Activated B cell treated with CpG ODN at 0.5 μM for 24 hours (primary cell): ENCODE measurements around the gene STXBP6. TPM values are rescaled to one million over a fixed set of nuclear protein-coding genes. Genes with fewer than 3 reads are reported as not detected.

Experiments
- ATAC-seq: fragments of 200-7000 bp; cut with Tn5 transposase; one replicate; pipeline ENCODE4 v1.10.0; 2021; ENCODE audit warnings: low read depth, mild to moderate bottlenecking, moderate library complexity
- CTCF ChIA-PET: fragments of 350-600 bp; sonication (Branson Sonifier 250); formaldehyde crosslinking; loops from one replicate; lab custom pipeline; 2021; ENCODE audit warnings: antibody characterized with exemption; lab: Charles Lee
- POLR2A ChIA-PET: fragments of 350-600 bp; sonication (Branson Sonifier 250); formaldehyde crosslinking; loops from one replicate; lab custom pipeline; 2021; ENCODE audit warnings: antibody characterized with exemption; lab: Charles Lee
- DNase-seq: peaks from one replicate; pipeline ENCODE4 v3.0.0; 2022
- H3K27ac Mint-ChIP-seq: one replicate; pipeline ENCODE4 v1.8.0; 2020; ENCODE audit warnings: mixed read lengths
- H3K27me3 Mint-ChIP-seq: one replicate; pipeline ENCODE4 v1.8.0; 2021; ENCODE audit warnings: mixed read lengths
- H3K36me3 Mint-ChIP-seq: one replicate; pipeline ENCODE4 v1.8.0; 2021; ENCODE audit warnings: low read depth, mixed read lengths
- H3K4me1 Mint-ChIP-seq: one replicate; pipeline ENCODE4 v1.8.0; 2021; ENCODE audit warnings: mixed read lengths
- H3K4me3 Mint-ChIP-seq: one replicate; pipeline ENCODE4 v1.8.0; 2020; ENCODE audit warnings: mild to moderate bottlenecking, mixed read lengths
- H3K9me3 Mint-ChIP-seq: one replicate; pipeline ENCODE4 v1.8.0; 2020; ENCODE audit warnings: mixed read lengths
- intact Hi-C: fragments of 100-400 bp; cut with micrococcal nuclease; formaldehyde crosslinking; loops from one replicate; pipeline ENCODE4 v1.15.1; 2024
- total RNA-seq: library from RNA; stranded (reverse); gene quantifications from 2 replicates; pipeline ENCODE4 v1.2.3, GENCODE V29; 2022
- TF ChIP-seq, protein P1 (sequence below): fragments of 200-600 bp; IDR thresholded peaks from one replicate; pipeline ENCODE4 v1.8.0; 2022; ENCODE audit warnings: antibody characterized with exemption, mild to moderate bottlenecking

STXBP6 gene
- total RNA-seq, 1 donor from 2014 or later: 0.22 TPM

GRCh38 chr14:25015761-25016160 lies 34.2 kb downstream of the STXBP6 start:
- no peak for ATAC-seq
- Mint-ChIP-seq H3K4me1 (no peaks in the 10 kb centered on the region), H3K36me3 (no peaks in the 10 kb centered on the region), H3K27me3 (peaks cover 3% of the 10 kb centered on the region), H3K27ac (no peak overlapping the region), H3K9me3 (no peaks in the 10 kb centered on the region), H3K4me3 (no peak overlapping the region)
- ChIA-PET POLR2A (no interaction called here), CTCF (no interaction called here)
- no peak for DNase-seq
- TF ChIP-seq, protein P1, sequence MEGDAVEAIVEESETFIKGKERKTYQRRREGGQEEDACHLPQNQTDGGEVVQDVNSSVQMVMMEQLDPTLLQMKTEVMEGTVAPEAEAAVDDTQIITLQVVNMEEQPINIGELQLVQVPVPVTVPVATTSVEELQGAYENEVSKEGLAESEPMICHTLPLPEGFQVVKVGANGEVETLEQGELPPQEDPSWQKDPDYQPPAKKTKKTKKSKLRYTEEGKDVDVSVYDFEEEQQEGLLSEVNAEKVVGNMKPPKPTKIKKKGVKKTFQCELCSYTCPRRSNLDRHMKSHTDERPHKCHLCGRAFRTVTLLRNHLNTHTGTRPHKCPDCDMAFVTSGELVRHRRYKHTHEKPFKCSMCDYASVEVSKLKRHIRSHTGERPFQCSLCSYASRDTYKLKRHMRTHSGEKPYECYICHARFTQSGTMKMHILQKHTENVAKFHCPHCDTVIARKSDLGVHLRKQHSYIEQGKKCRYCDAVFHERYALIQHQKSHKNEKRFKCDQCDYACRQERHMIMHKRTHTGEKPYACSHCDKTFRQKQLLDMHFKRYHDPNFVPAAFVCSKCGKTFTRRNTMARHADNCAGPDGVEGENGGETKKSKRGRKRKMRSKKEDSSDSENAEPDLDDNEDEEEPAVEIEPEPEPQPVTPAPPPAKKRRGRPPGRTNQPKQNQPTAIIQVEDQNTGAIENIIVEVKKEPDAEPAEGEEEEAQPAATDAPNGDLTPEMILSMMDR: no peak
- intact Hi-C loops: no loop called here

DNA sequence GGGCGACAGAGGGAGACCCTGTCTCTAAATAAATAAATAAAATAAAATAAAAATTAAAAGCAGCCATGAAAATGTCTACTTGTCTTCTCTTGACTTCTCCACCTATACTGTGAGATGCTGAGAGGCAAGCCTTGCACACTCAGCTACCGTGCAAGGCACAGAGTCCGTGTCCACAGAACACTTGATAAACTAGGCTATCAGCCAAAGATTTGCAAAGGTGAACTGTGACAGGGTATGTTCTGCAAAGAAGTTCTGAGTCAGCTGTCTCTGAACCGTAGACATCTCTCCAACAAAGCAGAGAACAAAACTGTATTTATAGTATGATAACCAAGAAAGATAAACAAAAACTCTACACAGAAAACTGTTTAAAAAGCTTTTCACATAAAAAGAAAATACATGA lies 35.5 kb downstream of the STXBP6 start:
- no peaks in the 10 kb centered on the region for H3K9me3 Mint-ChIP-seq
- POLR2A ChIA-PET: no interaction called here
- ATAC-seq: no peak
- peaks cover 7% of the 10 kb centered on the region for H3K27me3 Mint-ChIP-seq
- H3K36me3 Mint-ChIP-seq: no peaks in the 10 kb centered on the region
- no peak overlapping the region for H3K27ac Mint-ChIP-seq
- CTCF ChIA-PET: no interaction called here
- no peaks in the 10 kb centered on the region for H3K4me1 Mint-ChIP-seq
- H3K4me3 Mint-ChIP-seq: no peak overlapping the region
- intact Hi-C loops: no loop called here
- DNase-seq: no peak
- TF ChIP-seq, protein P1: no peak

DNA sequence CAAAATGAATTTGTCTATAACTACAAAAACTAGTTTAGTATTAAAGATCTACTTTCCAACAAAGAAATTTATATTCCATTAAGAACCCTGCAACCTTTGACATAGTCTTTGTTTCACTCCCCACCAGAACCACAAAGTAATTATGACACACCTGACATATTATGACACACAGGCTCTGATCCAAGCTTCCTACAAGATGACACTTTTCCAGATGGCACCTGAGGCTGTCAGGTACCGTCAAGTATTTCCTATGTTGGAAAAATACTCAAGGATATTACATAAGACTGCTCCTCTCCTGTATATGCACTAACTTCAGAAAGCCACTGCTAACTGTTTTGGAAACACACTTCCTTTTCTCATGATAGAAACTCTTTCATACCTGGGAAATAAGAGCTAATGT lies 38.9 kb downstream of the STXBP6 start:
- no peaks in the 10 kb centered on the region for H3K9me3 Mint-ChIP-seq
- ChIA-PET CTCF (no interaction called here), POLR2A (no interaction called here)
- H3K4me3 Mint-ChIP-seq: no peak overlapping the region
- TF ChIP-seq, protein P1: no peak
- no peak for DNase-seq
- H3K4me1 Mint-ChIP-seq: no peaks in the 10 kb centered on the region
- intact Hi-C loops: no loop called here
- no peak overlapping the region for H3K27ac Mint-ChIP-seq
- no peak for ATAC-seq
- H3K36me3 Mint-ChIP-seq: no peaks in the 10 kb centered on the region
- H3K27me3 Mint-ChIP-seq: peaks cover 13% of the 10 kb centered on the region

DNA sequence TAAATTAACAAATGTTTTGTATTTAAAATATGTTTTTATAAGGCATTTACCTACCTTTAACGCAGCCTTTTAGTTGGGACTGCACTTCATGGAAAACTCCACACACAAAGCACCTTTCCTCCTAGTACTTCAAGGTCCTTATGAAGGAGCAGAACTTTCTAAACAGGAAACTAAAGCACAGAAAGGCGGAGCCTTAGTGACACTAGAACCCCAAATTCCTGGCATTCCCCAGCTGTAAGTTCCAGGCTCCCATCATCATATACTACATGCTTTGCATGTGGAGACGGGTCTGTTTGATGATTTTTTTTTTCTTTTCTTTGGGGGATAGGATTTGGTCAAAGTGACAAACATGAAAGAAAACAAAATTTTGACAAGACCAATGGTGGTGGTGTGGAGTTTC lies 39.5 kb downstream of the STXBP6 start:
- Mint-ChIP-seq H3K36me3 (no peaks in the 10 kb centered on the region), H3K4me1 (no peaks in the 10 kb centered on the region), H3K9me3 (no peaks in the 10 kb centered on the region), H3K27me3 (peaks cover 13% of the 10 kb centered on the region), H3K4me3 (no peak overlapping the region), H3K27ac (no peak overlapping the region)
- POLR2A ChIA-PET: no interaction called here
- intact Hi-C loops: no loop called here
- CTCF ChIA-PET: no interaction called here
- ATAC-seq (no peak), DNase-seq (no peak)
- TF ChIP-seq, protein P1: no peak

GRCh38 chr14:25009891-25010290 lies 40.1 kb downstream of the STXBP6 start:
- no peaks in the 10 kb centered on the region for H3K36me3 Mint-ChIP-seq
- intact Hi-C loops: no loop called here
- ATAC-seq (no peak), DNase-seq (no peak)
- TF ChIP-seq, protein P1: no peak
- no peaks in the 10 kb centered on the region for H3K9me3 Mint-ChIP-seq
- CTCF ChIA-PET: no interaction called here
- peaks cover 13% of the 10 kb centered on the region for H3K27me3 Mint-ChIP-seq
- no peak overlapping the region for H3K27ac Mint-ChIP-seq
- H3K4me3 Mint-ChIP-seq: no peak overlapping the region
- no peaks in the 10 kb centered on the region for H3K4me1 Mint-ChIP-seq
- POLR2A ChIA-PET: no interaction called here
